Hematopoietic multipotent progenitor cell treated with erythropoietin and hydrocortisone succinate and interleukin-3 and kit ligand, for 15 days (in vitro differentiated cells): ENCODE measurements around the gene TMEM223.
"Not testable (repeated sequence)": the region's sequence is repeated elsewhere in the genome, so short reads cannot be mapped to it uniquely, and the experiment has no call there.

Experiments used
- DNase-seq: peaks from one replicate; pipeline ENCODE4 v3.0.0-alpha.2; 2015; ENCODE audit warnings: low spot score

TMEM223 gene

DNA sequence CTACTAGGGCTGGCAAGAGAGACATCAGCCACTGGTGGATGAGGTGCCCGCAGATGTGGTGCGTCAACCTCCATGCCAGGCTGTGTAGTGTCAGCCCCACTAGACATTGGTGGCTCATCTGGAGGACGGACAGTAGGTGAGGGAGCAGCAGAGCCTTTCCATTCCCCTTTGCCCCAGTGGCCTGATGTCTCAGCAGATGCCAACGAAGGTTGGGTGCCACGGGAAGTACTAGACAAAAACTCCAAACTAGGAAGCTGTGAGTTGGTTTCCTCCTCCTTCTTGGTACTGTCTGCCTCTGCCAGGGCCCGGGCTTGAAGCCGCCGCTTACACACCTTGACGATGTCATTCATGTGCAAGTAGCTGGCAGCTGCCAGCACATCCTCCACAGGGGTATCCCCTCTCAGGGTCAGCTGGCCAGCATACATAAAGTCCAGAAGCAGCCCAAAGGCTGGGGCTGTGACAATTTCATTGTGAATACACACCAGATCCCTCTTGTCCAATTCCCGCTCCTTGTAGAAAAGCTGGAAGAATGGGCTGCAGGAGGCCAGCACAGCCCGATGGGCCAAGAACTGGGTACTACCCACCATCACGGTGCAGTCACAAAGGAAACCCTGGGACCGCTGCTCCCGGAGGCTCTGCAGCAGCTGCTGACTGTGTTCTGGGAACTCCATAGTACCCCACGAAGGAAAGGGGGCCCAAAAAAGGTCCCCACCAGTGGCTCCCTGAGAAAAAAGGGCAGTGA lies 38.6 kb downstream of the TMEM223 start:
- no peak for DNase-seq

DNA sequence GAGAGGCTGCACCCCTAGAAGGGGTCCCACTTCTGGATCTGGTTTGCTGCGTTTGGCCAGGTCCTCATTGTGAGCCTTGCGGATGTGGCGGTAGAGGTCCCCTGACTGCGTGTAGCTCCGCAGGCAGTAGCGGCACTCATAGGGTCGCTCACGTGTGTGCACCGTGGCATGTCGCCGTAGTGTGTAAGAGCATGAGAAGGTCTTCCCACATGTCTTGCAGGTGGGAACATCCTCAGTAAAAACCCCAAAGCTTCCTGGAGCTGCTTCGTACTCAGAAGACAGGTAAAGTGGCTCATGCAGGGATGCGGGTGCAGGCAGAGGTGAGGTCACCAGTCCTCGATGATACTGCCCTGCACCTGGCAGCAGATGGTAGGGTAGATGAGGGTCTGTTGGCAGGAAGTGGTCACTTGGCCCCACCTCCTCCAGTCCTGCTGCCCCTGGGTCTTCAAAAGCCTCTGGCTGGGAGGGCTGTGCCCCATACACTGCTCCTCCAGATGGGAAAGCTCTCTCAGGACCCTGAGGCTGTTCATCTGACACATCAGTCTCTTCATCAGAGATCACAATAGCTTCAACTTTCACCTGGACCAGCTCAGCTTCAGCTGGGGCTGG lies 39.5 kb downstream of the TMEM223 start:
- DNase-seq: no peak

GRCh38 chr11:62749931-62750330 lies 41.9 kb downstream of the TMEM223 start:
- DNase-seq: not testable (repeated sequence)

GRCh38 chr11:62747475-62748160 lies 44.2 kb downstream of the TMEM223 start:
- DNase-seq: no peak
